Measurements from ENCODE around the gene PROS1.
"Not testable (repeated sequence)": the region's sequence is repeated elsewhere in the genome, so short reads cannot be mapped to it uniquely, and the experiment has no call there.

The PROS1 gene

DNA sequence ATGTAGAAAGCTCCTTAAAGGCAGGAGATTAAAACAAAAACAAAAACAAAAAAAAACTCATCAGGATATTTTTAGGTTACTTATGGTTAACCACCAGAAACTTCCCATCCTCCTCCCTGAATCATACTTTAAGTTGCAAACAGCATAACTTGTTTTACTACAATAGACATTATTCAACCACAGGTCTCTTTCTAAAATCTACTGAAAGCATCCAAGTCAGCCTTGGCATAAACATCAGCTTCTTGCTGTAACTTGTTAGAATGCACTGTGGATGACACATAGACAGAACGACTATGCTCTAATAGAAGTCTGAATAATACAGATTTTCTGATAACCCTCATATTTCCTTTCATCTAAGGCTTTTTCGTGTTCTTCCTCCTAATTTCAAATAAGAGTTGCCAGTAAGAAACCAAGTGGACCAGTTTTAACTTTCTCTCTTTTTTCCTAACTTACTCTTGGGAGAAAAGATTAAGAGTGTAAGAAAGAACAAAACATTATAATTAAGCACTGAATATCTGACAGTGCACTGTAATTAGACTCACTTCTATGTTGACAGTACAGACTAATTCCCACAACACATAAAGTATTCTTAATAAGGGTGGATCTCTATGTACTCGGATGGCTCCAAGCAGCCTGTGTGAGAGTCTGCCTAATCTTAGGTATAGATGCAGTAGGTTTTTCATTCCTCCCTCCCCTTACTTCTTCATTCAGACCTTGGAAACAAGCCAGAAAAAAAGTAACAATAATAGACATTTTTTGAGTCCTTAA, 95.3 kb downstream of the PROS1 start:
- in situ Hi-C loops (cut with MboI; ENCODE audit: low sequenced_read_pairs): not testable (repeated sequence)

DNA sequence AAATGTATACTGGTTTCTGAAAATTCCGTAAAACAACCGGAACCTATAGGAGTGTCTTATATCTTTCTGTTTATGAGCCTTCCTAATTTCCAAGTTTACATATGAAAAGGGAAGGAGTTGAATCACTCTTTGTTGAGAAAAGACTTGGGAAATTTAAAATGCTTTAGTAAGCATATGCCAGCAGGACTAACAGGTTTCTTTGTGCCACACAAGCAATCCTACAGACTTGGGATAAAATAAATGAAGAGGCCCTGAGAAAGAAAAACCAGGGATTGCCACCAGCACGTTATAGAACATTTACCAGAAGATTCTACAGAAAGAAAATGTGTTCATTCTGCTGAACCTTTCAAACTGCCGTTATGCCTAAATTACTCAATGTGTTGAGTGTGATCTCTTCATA, 96.3 kb downstream of the PROS1 start:
- in situ Hi-C loops (cut with MboI; ENCODE audit: low sequenced_read_pairs): not testable (repeated sequence)

- in situ Hi-C loops (cut with MboI; ENCODE audit: low sequenced_read_pairs): not testable (repeated sequence)
Measured at GRCh38 chr3:93873412-93873811, 100.3 kb downstream of the PROS1 start.

DNA sequence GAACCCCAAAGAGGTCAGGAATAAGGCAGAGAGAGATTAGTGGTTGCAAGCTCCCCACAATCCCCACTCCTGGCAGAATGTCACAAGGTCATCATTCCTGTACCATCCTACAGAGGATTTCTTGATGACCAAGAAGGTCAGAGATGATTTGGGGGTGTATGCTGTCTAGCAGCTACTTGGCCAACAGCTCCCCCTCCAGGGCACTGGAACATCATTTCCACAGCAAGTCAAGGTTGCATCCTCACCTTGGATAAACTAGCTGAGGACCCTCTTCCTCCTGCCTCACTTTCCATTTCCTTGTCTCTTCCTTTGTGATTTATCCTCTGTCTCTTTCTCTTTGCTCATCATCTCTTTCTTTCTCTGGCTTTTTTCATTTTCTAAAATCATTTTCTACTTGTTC, 106.3 kb downstream of the PROS1 start:
- in situ Hi-C loops (cut with MboI; ENCODE audit: low sequenced_read_pairs): no loop called here

GRCh38 chr3:93861017-93861416, 112.7 kb downstream of the PROS1 start:
- in situ Hi-C loops (cut with MboI; ENCODE audit: low sequenced_read_pairs): no loop called here

DNA sequence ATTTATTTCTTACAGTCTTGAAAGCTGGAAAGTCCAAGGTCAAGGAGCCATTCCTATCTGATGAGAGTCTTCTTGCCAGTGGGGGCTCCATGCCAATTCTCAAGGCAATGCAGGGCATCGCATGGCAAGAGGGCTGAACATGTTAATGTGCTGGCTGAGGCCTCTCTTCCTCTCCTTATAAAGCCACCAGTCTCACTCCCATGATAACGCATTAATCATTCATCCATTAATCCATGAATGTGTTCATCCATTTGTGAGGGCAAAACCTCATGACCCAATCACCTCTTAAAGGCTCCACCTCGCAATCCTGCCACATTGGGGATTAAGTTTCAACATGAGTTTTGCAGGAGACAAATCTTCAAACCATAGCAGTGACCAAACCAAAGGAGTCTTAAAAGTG, 118.3 kb downstream of the PROS1 start:
- in situ Hi-C loops (cut with MboI; ENCODE audit: low sequenced_read_pairs): no loop called here

DNA sequence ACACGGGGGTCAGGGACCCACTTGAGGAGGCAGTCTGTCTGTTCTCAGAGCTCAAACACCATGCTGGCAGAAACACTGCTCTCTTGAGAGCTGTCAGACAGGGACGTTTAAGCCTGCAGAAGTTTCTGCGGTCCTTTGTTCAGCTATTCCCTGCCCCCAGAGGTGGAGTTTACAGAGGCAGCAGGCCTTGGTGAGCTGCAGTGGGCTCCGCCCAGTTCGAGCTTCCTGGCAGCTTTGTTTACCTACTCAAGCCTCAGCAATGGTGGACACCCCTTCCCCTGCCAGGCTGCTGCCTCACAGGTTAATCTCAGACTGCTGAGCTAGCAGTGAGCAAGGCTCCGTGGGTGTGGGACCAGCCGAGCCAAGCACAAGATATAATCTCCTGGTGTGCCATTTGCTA, 121.5 kb downstream of the PROS1 start:
- in situ Hi-C loops (cut with MboI; ENCODE audit: low sequenced_read_pairs): not testable (repeated sequence)

DNA sequence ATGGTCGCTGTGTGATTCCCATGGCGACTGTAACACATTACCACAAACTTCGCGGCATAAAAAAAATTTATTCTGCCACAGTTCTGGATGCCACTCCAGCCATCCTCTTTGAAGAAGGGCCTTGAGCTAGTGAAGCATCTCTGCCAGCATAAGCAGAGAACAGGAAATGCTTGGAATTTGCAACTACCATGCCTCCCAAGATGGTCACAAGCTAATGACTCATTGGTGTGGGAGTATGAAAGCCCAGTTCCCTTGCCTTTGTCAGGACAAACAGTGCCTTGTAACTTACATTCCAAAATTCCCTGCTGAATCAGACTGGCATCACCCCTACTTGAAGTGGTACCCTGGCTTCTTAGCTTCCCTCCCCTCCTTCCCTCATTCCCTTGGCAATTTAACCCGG, 129.7 kb downstream of the PROS1 start:
- in situ Hi-C loops (cut with MboI; ENCODE audit: low sequenced_read_pairs): no loop called here

GRCh38 chr3:93839193-93839592, 134.5 kb downstream of the PROS1 start:
- in situ Hi-C loops (cut with MboI; ENCODE audit: low sequenced_read_pairs): not testable (repeated sequence)

Data from HL-60/S4 treated with retinoic acid at 250 ng/mL for 4 days and 3 days (cell line).